Heart right ventricle (tissue), 16 donors: ENCODE measurements around the gene JPT1. TPM values are rescaled to one million over a fixed set of nuclear protein-coding genes. Genes with fewer than 3 reads are reported as not detected.
A peak's percentile ranks its signal among the peaks of the same experiment; 100 is the strongest.

Experiments used
- ATAC-seq, 8 donors: fragments of 200-7000 bp; cut with Tn5 transposase; one replicate each; pipeline ENCODE4 v1.9.1; 2020; ENCODE audit warnings: mild to moderate bottlenecking in 8 of 8, moderate library complexity in 8 of 8, moderate number of reproducible peaks in 1 of 8
- DNase-seq, 2 donors: peaks; one replicate each; pipeline ENCODE4 v3.0.0-alpha.2; 2020
- H3K27ac ChIP-seq, 10 donors: fragments of 200-600 bp; sonication (generic) in 2 of 10; one replicate each; pipeline versions ENCODE4 v1.5.0 to v1.8.0; 2020 to 2022; ENCODE audit warnings: mild to moderate bottlenecking in 3 of 10
- H3K27me3 ChIP-seq, 7 donors: fragments of 200-600 bp; one replicate each; pipeline ENCODE4 v1.8.0; 2021 to 2022; ENCODE audit warnings: mild to moderate bottlenecking in 2 of 7
- H3K36me3 ChIP-seq, 9 donors: fragments of 200-600 bp; sonication (generic) in 1 of 9; one replicate each; pipeline versions ENCODE4 v1.5.0 to v1.8.0; 2020 to 2022; ENCODE audit warnings: mild to moderate bottlenecking in 2 of 9
- H3K4me1 ChIP-seq, 9 donors: fragments of 200-600 bp; sonication (generic) in 1 of 9; one replicate each; pipeline versions ENCODE4 v1.5.0 to v1.8.0; 2020 to 2022; ENCODE audit warnings: mild to moderate bottlenecking in 4 of 9
- H3K4me3 ChIP-seq, 10 donors: fragments of 200-600 bp; sonication (generic) in 2 of 10; one replicate each; pipeline versions ENCODE4 v1.5.0 to v1.8.0; 2020 to 2022; ENCODE audit warnings: mild to moderate bottlenecking in 7 of 10, moderate library complexity in 2 of 10
- H3K9me3 ChIP-seq, 11 donors: fragments of 200-600 bp in 10 of 11; sonication (generic) in 2 of 11; one replicate each; pipeline versions ENCODE4 v1.5.0 to v1.8.0; 2013 to 2022; ENCODE audit warnings: mild to moderate bottlenecking in 2 of 11, control low read depth in 1 of 11, moderate library complexity in 1 of 11
- WGBS, 2 donors: extraction: QIAGEN DNeasy Blood & Tissue Kit; methylation state at CpG; one replicate each; pipeline ENCODE4 v1.1.7; 2013; ENCODE audit warnings: inconsistent platforms in 1 of 2; 5-methylcytosine and 5-hydroxymethylcytosine counted together
- intact Hi-C, 10 donors: fragments of 100-400 bp; cut with DNase I; formaldehyde crosslinking; loops; one replicate each; pipeline versions ENCODE4 v1.11.1 to v1.14.2; 2022
- polyA plus RNA-seq, 2 donors: library from polyadenylated mRNA; stranded (reverse); fragments of 200-250 nt; gene quantifications; one replicate each; pipeline ENCODE4 v1.2.3, GENCODE V29; 2013
- total RNA-seq, 10 donors: library from RNA; stranded (reverse); fragmentation: NEBNext Ultra II Directional in 3 of 10; extraction: Animal tissue kit (Norgen Biotek cat#: 25700) in 3 of 10; gene quantifications; one replicate each; pipeline versions ENCODE4 v1.2.1 to v1.2.4, GENCODE V29; 2021 to 2023
- TF ChIP-seq, protein P1 (sequence below), 9 donors: fragments of 200-600 bp; sonication (generic) in 2 of 9; IDR thresholded peaks; one replicate each; pipeline versions ENCODE4 v1.5.0 to v1.8.0; 2021 to 2022; ENCODE audit warnings: antibody characterized with exemption in 9 of 9, mild to moderate bottlenecking in 5 of 9, moderate library complexity in 1 of 9
- donor health status: Arrhythmogenic right ventricular cardiomyopathy.
- donor health status: ischemic (EF 13 %, LVEDD 7.1; RV severe dilation, severe dysfunction).
- donor health status: healthy with polysubstance abuse.
- donor health status: DM: no; HTN: yes; CAD: no.
- donor health status: DM: no; HTN: no; CAD: no.
- donor health status: ischemic (EF 25% LVEDD 6.9; RV normal size, moderate dysfunction).
- donor health status: ischemic (EF 25% LVEDD 5.7; RV mildly dilated, moderate dysfunction).
- donor health status: healthy.
- donor health status: DM: yes; HTN: yes; CAD: no.
- donor health status: Ischemic cardiomyopathy.
- donor health status: ischemic (EF 35%, LVEDD 5.7; RV mildly dilated, moderate dysfunction).
- donor health status: nonischemic (EF 11% LVEDD 7.7; RV severe dilation, severe dysfunction).
- donor health status: DM: yes; HTN: yes; CAD: no.
- donor health status: PGD.
- donor health status: ischemic (EF 29% LVEDD 5.4; RV normal size, mild dysfunction).
- donor health status: nonischemic (EF 23%, LVEDD 6.1; RV moderate dilation, normal function).

Gene JPT1
- total and polyA plus RNA-seq, 12 donors = 6.7 to 61.6 (median 14.7) TPM

DNA sequence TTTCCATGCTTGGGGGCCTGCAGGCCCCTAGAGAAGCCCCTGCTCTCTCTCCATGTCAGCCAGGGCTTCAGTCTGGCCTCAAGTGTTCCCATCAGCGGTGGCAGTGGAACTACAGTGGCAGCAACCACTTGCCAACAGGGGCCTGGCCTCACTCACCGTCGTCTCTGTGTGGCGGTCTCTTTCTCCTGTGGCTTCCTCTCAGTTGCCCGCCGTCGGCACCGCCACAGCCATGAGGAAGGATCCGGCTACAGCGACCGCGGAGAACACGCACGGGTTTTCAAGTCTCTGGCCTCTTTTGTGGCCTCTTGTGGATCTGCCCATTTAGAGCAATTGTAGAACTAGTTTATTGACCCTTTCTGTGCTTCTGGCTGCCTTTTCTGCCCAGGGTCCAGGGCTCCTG lies 36.0 kb downstream of the JPT1 start:
- H3K9me3 ChIP-seq = no peaks in the 10 kb centered on the region
- intact Hi-C loops = loop anchor here in 9 of 10 donors (5.0 to 10.0 kb wide), 7 partner anchors 46 to 296 kb away; partner anchors contain the start of genes NUP85 (in 3 of the 9), GRB2 (in 1 of the 9) and HID1 (in 1 of the 9)
- H3K27ac ChIP-seq = no peak overlapping the region
- peaks cover 0 to 40% (median 20%) of the 10 kb centered on the region in 9 donors for H3K4me1 ChIP-seq
- TF ChIP-seq, protein P1, sequence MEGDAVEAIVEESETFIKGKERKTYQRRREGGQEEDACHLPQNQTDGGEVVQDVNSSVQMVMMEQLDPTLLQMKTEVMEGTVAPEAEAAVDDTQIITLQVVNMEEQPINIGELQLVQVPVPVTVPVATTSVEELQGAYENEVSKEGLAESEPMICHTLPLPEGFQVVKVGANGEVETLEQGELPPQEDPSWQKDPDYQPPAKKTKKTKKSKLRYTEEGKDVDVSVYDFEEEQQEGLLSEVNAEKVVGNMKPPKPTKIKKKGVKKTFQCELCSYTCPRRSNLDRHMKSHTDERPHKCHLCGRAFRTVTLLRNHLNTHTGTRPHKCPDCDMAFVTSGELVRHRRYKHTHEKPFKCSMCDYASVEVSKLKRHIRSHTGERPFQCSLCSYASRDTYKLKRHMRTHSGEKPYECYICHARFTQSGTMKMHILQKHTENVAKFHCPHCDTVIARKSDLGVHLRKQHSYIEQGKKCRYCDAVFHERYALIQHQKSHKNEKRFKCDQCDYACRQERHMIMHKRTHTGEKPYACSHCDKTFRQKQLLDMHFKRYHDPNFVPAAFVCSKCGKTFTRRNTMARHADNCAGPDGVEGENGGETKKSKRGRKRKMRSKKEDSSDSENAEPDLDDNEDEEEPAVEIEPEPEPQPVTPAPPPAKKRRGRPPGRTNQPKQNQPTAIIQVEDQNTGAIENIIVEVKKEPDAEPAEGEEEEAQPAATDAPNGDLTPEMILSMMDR (IDR thresholded peaks at IDR 0.05) = no peak
- DNase-seq (no peak), ATAC-seq (no peak)
- peaks cover 0 to 40% (median 0%) of the 10 kb centered on the region in 9 donors for H3K36me3 ChIP-seq
- H3K27me3 ChIP-seq = no peaks in the 10 kb centered on the region
- no peak overlapping the region for H3K4me3 ChIP-seq
- 90% methylated on average over 14 of the region's 14 CpGs for WGBS, 2 donors

DNA sequence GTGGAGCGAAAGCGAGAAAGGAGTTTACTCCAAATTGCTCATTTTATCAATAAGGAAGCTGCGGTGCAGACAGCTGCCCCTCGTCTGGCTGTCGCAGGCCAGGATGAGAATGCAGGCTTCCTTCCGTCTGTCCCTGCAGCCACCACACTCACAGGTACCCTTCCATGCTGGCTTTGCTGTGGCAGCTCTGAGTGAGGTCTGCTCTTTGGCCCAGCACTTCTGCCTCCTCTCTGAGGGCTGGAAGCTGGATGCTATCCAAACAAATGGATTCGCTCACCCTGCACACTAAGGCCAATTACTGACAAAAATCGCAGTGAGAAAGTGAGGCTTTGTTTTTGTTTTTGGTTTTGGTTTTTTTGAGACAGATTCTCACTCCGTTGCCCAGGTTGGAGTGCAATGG lies 37.6 kb downstream of the JPT1 start:
- peaks cover 0 to 46% (median 20%) of the 10 kb centered on the region in 9 donors for H3K4me1 ChIP-seq
- DNase-seq (no peak), ATAC-seq (no peak)
- peaks cover 0 to 43% (median 0%) of the 10 kb centered on the region in 9 donors for H3K36me3 ChIP-seq
- no peak overlapping the region for H3K4me3 ChIP-seq
- H3K27me3 ChIP-seq = no peaks in the 10 kb centered on the region
- H3K27ac ChIP-seq = peak overlapping the region in 1 of 10 donors; percentile 8
- no peaks in the 10 kb centered on the region for H3K9me3 ChIP-seq
- 69 to 73% methylated on average over 9 of the region's 9 CpGs for WGBS, 2 donors
- TF ChIP-seq, protein P1 (IDR thresholded peaks at IDR 0.05) = no peak
- intact Hi-C loops = loop anchor here in 9 of 10 donors (5.0 to 10.0 kb wide), 7 partner anchors 48 to 298 kb away; partner anchors contain the start of genes NUP85 (in 3 of the 9), GRB2 (in 1 of the 9) and HID1 (in 1 of the 9)

DNA sequence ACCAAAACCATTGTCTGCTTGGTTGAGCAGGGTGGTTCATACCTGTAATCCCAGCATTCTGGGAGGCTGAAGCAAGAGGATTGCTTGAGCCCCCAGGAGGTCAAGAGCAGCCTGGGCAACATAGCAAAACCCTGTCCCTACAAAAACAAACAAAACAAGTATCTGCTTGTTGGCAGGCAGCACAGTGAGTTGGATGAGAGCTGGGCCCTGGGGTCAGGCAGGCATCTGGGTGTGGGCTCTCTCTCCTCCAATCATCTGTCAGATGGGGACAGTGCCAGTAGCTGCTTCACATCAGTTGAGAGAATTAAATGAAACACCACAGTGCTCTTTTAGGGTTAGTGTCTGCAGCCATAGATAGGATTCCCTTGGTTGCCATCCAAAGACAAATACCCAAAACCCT lies 38.8 kb downstream of the JPT1 start:
- peaks cover 0 to 55% (median 32%) of the 10 kb centered on the region in 9 donors for H3K4me1 ChIP-seq
- no peaks in the 10 kb centered on the region for H3K27me3 ChIP-seq
- peak overlapping the region in 1 of 10 donors; percentile 91 for H3K27ac ChIP-seq
- ATAC-seq (no peak), DNase-seq (no peak)
- intact Hi-C loops = loop anchor here in 9 of 10 donors (2.0 to 10.0 kb wide), 9 partner anchors 49 to 299 kb away; partner anchors contain the start of genes NUP85 (in 3 of the 9), GRB2 (in 1 of the 9) and HID1 (in 1 of the 9)
- H3K9me3 ChIP-seq = no peaks in the 10 kb centered on the region
- peaks cover 0 to 31% (median 0%) of the 10 kb centered on the region in 9 donors for H3K36me3 ChIP-seq
- no peak overlapping the region for H3K4me3 ChIP-seq
- TF ChIP-seq, protein P1 (IDR thresholded peaks at IDR 0.05) = no peak

DNA sequence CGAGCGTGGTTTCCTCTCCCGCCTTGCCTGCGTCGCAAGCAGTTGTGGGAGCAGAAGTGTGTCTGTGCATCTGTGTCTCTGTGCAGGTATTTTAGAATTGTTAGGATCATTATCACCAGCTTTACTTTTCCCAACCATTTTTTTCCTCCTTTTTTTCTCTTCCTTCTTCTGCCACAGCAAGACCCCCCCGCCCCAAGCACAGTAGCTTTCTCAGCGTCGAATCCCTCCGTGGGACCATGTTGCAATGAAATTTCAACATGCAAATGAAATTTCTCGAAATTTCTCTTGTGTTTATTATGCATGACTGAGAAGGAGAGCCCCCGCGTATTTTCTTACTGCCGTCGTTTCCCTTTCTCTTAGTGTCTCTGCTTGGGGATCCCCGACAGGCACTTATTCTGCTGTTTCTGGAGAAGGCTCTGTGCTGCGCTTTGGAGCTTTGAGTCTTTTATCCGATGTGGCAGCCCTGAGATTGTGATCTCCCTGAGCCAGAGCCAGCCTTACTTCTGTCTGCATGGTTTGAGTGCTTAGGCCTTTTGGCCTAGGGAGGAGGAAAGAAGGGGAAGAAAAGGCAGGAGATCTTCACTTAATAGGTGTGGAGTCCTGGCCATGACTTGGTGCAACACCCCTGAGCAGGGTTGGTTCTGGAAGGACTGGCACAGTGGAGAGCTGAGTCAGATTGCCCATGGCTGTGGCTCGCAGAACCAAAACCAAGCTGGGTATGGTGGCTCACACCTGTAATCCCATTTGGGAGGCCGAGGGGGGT lies 39.6 kb downstream of the JPT1 start:
- DNase-seq (no peak), ATAC-seq (no peak)
- Histone ChIP-seq H3K9me3 (no peaks in the 10 kb centered on the region), H3K27me3 (no peaks in the 10 kb centered on the region), H3K4me1 (peaks cover 0 to 61% (median 35%) of the 10 kb centered on the region in 9 donors), H3K36me3 (peaks cover 0 to 25% (median 0%) of the 10 kb centered on the region in 9 donors), H3K4me3 (peak overlapping the region; percentile 14 to 66 (median 58)), H3K27ac (peak overlapping the region; percentile 55 to 96 (median 90))
- intact Hi-C loops = loop anchor here (2.0 to 10.0 kb wide), 15 partner anchors 37 to 300 kb away; partner anchors contain the start of genes NUP85 (in 3 of the 10), JPT1 (in 2 of the 10), SUMO2 (in 2 of the 10) and CDR2L (in 1 of the 10)
- WGBS, 2 donors = 39 to 55% methylated on average over 19 of the region's 19 CpGs
- TF ChIP-seq, protein P1 (IDR thresholded peaks at IDR 0.05) = no peak
